HG03175 (cell line): ENCODE measurements around the gene TMPRSS6.

Source experiments
- ATAC-seq: cut with Tn5 transposase; IDR thresholded peaks from one replicate; pipeline ENCODE4 v1.9.1; 2021; ENCODE audit warnings: mild to moderate bottlenecking, moderate library complexity; ENCODE audit not compliant: unreplicated experiment

TMPRSS6 gene

DNA sequence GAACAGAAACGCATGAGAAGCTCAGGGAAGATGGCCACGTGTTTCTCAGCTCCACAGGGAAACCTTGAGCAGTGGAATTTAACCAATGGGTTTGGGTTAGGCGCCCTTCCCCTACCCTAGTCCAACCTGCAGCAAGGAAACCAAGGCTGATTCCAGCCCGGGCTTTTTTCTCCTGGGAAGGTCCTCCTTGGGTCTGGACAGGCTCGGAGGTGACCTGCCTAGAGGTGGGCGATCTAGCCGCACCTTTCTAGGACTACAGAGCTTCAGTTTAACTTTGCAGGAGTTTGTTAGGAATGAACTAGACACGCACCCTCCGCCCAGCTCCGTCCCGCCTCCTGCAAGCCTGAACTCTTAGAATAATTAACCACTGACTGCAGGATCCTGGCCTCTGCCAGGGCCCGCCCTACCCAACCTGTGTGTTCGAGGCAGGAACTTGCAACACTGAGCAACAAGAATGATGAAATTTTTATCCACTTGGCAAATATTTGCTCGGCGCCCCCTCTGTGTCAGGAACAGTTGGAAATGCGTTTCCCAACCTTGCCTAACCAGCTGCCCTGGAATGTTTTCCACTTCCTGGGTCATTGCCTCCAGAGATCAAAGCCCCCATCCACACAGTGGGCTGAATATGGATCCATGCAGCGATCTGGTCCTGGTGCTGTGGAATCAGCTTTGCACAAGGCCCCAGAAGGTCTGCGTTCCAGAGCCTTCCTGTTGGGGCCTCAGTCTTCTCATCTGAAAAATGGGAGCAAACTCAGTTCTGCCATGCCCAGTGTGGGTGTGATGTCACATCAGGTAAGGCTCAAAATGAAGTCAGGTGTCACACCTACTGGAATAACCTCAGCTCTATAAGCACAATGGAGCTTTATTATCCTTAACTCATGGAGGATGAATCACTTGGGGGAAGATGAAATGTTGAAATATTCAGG, 76.7 kb downstream of the TMPRSS6 start:
- no peak for ATAC-seq

DNA sequence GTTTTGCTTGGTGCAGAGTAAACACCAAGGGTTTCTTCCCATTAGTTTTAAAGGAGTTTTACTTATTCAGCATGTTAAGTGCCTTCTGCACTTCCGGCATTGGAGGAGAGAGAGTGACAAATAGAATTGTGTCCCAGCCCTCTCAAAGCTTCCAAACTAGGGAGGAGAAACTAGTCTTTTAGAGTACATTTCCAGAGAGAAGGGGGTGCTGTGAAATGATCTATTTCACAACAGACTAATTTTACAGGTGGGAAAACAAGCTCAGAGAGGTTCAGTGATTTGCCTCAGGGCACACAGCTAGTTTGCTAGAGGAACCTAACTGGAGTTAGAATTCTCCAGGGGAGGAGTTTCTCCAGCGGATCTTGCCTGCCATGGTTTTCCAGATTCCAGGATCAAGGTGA, 77.4 kb downstream of the TMPRSS6 start:
- no peak for ATAC-seq

DNA sequence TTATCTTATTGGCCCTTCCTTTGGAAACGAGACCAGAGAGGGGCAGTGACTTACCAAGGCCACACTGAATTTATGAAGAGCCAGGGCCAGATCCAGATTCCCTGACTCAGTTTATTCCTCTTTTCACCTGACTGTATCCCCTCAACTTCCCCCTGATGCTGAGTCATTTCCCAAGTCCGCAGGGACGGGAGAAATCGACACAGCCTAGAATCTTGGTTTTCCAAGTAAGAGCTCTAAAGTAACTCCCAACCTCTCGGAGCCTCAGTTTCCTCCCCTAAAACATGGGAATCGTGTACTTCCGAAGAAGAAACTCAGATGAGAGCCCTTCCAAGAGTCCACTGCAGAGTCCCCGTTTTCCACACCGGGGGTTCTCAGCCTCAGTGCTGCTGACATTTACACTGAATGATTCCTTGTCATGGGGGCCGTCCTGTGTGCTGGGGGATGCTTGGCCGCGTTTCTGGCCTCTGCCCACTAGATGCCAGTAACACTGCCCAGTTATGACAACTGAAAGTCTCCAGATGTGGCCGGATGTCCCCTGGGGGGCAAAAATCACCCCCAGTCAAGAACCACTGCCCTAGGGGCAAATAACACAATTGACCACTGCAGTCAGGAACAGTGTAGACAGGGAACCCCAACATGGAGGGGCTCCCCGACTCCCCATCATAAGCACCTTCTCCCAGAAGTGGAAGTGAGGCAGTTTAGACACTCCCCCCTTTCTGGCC, 78.8 kb downstream of the TMPRSS6 start:
- no peak for ATAC-seq

DNA sequence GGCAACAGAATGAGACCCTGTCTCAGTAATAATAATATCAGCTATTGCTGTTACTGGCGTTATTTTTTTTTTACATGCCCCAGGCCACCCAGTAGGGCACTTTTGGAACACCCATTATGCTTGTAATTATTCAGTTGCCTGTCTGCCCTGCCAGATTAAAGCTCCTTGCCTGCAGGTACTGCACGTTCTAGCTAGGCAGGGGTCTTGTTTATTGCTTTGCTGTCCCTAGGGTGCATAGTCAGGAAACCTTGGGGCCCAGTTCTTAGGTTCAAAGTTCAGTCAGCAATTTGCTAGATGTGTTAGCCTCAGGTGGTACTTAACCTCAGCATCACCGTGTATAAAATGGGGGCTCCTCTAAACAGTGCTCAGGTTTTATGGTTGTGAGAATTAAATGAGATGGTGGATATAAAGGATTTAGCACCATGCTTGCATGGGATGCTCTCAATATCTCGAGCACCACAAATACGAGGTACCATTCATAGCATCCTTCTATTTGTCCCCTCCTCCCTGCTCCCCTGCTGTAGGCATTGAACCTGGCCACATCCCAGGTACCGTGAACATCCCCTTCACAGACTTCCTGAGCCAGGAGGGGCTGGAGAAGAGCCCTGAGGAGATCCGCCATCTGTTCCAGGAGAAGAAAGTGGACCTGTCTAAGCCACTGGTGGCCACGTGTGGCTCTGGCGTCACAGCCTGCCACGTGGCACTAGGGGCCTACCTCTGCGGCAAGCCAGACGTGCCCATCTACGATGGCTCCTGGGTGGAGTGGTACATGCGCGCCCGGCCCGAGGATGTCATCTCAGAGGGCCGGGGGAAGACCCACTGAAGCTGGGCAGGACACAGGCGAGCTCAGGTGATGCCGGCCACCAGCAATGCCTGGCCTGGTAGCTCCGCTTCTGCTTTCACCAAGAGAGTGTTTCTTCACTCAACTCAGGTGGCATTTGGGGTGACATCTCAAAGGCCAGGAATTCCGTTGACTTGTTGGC, 80.5 kb downstream of the TMPRSS6 start:
- ATAC-seq, result no peak

DNA sequence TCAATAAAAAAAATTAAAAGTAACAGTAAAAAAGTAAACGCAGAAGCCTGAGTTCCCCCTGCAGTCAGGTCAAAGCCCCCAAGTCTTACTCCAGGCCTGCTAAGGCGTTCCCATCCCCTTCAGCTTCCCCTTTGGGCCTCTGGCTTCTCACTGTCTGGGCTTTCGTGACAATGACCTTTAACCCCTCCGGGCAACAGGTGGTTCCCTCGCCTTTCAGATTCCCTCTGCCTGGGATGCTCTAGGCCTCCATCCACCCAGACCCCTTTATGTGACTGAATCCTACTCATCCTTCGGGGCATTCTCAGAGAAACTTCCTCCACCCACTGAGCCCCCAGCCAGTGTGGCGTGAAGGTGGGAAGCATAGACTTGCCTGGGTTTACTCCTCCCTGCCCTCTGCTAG, 82.0 kb downstream of the TMPRSS6 start:
- no peak for ATAC-seq

DNA sequence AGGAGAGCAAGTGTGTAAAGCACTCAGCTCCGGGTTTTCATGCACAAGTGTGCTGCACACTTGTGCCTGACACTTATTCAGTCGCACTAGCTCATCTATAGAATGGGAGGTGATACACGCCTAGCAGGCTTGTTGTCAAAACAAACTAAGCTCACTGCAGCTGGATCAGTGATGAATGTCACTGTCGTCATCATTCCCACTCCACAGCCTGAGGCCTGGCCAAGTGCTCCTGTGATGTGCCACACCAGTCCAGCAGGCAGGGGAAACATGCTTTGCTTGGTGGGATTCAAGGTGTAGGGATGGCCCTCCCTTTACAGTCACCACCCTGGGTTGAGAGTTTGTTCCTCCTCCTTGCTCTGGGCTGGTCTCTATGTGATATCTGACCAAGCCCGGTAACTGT, 83.2 kb downstream of the TMPRSS6 start:
- ATAC-seq, result no peak

DNA sequence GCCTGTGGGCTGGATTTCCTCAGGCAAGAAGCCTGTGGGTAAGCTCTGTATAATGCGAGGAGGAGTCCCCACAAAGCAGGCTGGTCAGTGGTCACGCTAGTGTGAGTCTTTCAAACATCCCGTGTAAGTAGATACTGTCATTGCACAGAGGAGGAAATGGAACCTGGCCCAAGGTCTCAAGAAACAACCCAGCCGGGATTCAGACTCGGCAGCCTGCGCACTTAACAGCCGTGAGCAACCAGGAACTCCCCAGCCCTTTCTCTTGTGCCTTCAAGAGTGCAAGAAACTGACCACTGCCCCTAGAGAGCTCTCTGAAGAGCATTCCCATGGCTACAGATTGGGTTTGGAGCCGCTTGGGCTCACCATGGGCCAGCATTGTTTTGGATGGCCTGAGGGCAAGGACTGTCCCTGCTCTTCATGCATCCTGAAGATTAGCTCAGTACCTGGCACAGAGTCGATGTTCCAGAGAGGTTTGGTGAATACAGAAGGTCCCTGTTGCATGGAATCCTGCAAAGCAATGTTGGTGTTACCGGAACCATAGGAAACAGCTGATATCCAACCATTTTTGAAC, 83.9 kb downstream of the TMPRSS6 start:
- no peak for ATAC-seq

DNA sequence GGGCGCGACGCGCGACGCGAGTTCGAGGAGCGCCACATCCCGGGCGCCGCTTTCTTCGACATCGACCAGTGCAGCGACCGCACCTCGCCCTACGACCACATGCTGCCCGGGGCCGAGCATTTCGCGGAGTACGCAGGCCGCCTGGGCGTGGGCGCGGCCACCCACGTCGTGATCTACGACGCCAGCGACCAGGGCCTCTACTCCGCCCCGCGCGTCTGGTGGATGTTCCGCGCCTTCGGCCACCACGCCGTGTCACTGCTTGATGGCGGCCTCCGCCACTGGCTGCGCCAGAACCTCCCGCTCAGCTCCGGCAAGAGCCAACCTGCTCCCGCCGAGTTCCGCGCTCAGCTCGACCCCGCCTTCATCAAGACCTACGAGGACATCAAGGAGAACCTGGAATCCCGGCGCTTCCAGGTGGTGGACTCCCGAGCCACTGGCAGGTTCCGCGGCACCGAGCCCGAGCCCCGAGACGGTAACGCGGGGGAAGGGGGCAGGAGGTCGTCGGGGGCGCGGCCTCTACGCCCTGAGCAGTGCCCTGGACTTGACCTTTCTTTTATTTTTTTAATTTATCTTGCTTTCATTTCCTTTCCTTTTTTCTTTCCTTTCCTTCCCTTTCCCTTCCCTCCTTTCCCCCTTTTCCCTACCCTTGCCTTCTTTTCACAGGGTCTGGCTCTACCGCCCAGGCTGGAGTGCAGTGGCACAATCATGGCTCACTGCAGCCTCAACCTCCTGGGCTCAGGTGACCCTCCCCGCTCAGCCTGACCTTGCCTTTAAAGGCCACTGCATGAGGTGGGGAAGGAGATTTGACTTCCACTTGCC, 85.0 kb downstream of the TMPRSS6 start:
- no peak for ATAC-seq

DNA sequence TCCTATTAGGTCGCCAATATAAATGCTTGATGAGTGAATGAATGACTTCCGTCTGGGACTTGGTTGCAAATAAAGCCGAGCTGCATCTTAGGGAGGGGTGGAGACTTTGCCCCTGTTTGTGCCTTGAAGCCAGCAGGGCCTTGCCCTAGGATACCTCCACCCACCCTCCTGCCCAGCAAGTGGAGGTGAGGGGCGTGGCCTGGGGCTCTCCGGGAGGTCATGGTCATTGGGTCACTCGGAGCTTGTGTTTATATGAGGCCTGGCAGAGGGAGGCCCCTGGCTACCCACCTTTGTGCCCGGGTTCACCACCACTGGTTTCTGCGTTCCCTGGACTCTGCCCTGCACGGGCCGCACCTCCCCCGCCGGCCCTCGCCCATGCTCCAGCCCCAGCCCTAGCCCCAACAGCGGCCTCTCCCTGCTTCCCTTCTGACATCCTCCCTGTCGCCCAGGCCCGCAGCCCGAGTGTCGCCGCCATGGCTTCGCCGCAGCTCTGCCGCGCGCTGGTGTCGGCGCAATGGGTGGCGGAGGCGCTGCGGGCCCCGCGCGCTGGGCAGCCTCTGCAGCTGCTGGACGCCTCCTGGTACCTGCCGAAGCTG, 85.7 kb downstream of the TMPRSS6 start:
- no peak for ATAC-seq

DNA sequence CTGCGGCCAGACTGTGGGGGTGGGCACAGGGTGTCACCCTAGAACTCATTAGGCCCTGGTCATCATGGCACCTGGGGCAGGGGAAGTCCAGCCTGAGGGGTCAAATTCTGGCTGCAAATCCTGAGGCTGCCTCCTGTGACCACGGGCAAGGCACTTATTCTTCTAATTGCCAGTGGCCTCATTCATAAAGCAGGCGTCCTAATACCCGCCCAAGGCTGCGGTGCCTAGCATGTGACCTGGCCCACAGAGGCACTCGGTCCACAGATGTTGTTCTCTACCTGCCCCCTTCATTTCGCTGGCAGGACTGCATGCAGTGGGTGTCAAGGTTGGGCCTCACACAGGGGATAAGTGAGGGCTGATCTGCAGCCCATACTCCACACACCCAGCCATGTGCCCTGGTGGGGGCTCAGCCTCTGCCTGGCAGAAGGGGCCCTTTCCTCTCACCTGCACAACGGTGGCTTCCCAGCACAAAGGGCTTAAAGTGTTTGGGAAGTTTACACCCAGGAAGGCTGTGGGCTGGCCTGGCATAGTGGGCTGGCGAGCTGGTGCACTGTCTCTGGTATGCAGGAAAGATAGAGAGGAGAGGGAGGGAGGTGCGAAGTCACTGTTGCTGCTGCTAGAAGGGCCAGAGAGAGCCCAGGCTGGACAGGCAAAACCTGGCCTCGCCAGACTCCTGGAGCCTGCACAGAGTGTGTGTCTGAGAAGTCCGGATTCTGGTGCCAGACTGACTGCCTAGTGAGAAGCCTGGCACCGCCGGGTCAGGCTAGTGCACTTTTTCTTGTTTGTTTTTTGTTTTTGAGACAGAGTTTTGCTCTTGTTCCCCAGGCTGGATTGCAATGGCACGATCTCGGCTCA, 86.8 kb downstream of the TMPRSS6 start:
- ATAC-seq, result no peak

DNA sequence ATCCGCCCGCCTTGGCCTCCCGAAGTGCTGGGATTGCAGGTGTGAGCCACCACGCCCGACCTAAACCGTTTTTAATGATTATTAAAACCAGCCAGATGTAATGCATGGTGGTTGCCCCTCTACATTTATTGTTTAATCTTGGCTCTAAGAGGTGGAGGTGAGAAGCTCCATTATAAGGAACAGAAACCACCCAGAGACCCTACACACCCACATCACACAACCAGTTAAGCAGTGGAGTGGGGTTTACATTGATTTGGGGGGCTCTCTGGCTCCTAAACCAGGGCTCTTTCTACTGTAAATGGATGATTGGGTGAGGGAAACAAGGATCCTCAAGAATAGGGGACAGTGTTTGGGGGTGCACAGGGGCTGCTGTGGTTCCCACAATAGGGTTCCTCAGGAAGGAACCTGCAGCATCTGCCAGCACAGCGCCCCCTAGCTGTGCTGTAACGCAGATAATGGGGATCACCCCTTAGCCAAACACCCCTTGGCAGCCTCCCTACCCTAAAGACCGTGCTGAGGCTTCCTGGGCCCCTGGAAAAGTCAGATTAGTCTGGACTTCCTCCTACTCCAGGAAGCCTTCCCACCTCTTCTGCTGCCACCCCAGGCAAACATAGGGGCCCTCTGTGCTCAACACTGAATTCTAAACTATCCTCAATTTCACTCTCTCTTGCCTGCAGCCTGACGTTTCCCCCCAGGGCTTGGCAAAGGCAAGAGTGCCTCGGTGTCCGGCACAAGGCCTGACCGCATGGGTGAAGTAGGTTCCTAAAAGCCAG, 87.6 kb downstream of the TMPRSS6 start:
- no peak for ATAC-seq

DNA sequence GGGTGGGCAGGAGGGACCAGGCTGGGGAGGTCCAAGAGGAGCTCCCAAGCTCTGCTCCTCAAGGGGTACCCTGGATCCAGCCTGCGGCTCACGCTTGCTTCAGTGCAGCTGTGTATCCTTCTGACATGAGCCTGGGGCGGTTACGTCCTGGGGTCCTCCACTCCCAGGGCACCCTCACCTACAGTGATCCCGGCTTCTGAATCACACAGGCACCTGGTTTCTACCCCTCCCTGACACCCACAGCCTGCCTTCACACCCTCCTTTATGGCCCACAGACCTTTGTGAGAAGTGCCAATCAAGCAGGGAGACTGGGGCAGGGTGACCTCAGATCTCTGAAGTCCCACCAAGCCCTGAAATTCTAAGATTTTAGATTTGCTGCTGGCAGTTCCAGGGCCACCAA, 88.5 kb downstream of the TMPRSS6 start:
- ATAC-seq, result no peak

DNA sequence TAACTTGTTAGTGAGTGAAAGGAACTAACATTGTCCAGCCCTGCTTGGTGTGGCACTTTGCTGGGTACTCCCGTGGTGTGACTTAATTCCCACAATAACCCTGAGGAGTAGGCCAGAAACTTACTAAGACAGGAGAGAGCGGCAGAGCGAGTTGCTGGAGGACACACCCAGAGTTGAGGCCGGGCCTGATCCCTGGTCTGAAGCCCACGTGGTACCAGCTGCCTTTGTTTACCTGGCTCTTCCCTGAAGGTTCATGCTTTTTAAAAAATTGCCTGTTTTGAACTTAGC, 89.4 kb downstream of the TMPRSS6 start:
- no peak for ATAC-seq

DNA sequence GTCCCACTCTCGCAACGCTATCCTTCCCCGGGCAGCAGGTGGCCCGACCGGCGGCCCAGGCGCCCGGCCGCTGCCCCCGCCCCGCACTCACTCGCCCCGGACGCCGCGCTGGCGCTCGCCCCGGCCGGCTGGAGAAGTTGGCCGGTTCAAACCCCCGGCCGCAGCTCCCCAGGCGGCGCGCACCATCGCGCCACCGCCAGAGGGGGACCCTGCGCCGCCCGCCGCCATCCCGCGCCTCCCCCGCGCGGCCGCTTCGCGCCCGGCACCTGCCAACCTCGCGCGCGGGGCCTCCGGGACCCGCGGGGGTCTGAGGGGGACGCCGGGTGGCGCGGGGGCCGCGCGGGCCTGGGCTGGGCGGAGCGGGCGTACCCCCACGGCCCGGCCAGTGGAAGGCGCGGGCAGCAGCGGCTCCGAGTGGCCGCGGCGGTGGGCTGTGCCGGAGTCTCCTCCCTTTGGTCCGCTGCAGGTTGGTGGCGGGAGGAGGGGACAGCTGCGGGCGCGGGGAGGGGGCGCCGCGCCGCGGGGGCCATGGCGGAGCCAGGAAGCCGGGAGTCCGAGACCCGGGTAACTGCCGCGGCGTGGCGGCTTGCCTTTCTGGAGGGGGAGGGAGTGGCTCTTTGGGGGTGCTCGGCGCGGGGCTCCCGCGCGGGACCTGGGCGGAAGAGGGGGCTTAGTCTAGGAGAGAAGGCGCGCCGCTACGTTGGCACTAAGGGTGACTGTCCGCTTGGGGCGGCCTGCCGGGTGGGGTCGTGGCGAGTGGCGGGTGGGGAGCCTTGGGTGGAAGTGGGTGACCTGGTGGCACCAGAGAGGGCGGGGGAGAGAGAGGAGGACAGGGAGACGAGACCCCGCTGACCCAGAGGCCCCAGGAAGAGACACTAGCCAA, 90.0 kb downstream of the TMPRSS6 start, which contains the start of the genes MPST and TST:
TSS of gene MPST (plus strand) at position 434 of the 883 bp plus-strand sequence. CDS start at position 529, 95 bp downstream.
TSS of gene TST (minus strand) at position 139 of the 883 bp plus-strand sequence. CDS start 715 bp downstream, outside the sequence.
- peak; percentile 66 for ATAC-seq

DNA sequence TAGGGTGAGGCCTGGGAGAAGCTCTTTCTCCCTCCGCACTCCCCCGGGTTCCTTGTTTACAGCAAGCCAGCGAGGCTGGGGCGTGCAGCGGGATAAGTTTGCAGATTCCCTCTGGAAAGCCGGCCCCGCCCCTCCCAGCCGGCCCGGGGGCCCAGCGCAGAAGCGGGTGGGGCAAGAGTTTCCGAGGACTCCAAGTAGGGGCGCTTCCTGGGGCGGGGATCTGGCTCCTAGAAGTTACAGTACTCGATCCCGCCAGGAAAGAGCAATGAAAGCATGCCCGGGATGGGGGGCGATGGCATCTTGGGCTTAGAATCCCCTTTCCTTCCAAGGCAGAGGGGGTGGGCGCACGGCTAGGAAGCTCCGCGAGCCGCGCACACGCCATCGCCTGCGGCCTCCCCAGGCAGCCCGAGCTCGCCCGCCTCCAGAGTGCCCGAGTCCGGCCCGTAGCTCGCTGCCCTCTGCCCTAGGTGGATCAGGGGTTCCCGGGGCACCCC, 90.7 kb downstream of the TMPRSS6 start:
- peak; percentile 37 for ATAC-seq

DNA sequence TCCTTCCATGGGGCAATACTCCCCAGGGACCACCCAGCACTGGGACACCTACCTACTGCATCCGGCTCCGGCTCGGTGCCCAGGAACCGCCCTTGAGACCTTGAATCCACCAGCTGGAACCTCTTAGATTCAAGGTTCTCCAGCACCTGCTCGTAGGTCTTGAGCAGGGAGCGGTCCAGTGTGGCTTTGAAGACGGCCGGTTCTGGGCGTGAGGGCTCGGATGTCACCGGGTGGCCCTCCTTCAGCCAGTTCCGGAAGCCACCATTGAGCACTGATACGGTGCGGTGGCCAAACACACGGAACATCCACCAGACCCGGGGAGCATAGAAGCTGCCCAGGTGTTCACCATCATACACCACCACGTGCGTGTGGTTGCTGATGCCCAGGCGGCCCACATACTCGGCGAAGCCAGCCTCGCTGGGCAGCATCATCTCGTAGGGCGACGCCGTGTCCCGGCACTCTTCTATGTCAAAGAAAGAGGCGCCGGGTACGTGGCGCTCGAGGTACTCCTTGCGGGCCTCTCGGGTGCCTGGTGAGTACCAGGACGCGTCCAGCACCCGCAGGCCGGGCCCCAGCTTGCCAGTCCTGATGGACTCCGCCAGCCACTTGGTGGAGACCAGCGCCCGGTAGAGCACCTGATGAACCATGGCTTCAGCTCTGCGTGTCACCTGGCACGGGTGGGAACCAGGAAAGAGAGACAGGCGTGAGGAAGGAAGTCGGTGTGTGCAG, 91.3 kb downstream of the TMPRSS6 start:
- ATAC-seq, result no peak
